Glomerular endothelial cell (primary cell): ENCODE results near the gene RNF167. TPM values are rescaled to one million over a fixed set of nuclear protein-coding genes. Genes with fewer than 3 reads are reported as not detected.

Experiments used
- DNase-seq: peaks from one replicate; pipeline ENCODE4 v3.0.0-alpha.2; 2011; ENCODE audit warnings: low read depth, low spot score; ENCODE audit errors: extremely low read depth
- total RNA-seq: library from RNA; depleted of rRNA; stranded (reverse); fragments of >200 nt; gene quantifications from 2 replicates; pipeline ENCODE4 v1.2.3, GENCODE V29; 2015

RNF167 gene
- total RNA-seq = 47.5 and 54.7 TPM in 2 replicates

GRCh38 chr17:4939796-4940554, at the start of gene RNF167, which contains the start of gene SLC25A11:
Gene RNF167, plus strand, starts transcription at chr17:4940268. Its CDS starts 642 bp downstream, at chr17:4940910.
Gene SLC25A11, minus strand, starts transcription at chr17:4940046. Its CDS starts 136 bp downstream, at chr17:4939910.
- peak; percentile 100 for DNase-seq

GRCh38 chr17:4891411-4892410, 48.4 kb upstream of the RNF167 start:
- no peak for DNase-seq

- no peak for DNase-seq
Measured at GRCh38 chr17:4892499-4893221, 47.4 kb upstream of the RNF167 start.

GRCh38 chr17:4893272-4893671, 46.8 kb upstream of the RNF167 start:
- no peak for DNase-seq

- no peak for DNase-seq
Measured at GRCh38 chr17:4893721-4894560, 46.1 kb upstream of the RNF167 start.

GRCh38 chr17:4895121-4895520, 44.9 kb upstream of the RNF167 start:
- DNase-seq = no peak

- DNase-seq = no peak
Measured at GRCh38 chr17:4895657-4896331, 44.3 kb upstream of the RNF167 start.

- no peak for DNase-seq
Measured at GRCh38 chr17:4896332-4897197, 43.5 kb upstream of the RNF167 start.

- no peak for DNase-seq
Measured at GRCh38 chr17:4897198-4897687, 42.8 kb upstream of the RNF167 start.

- no peak for DNase-seq
Measured at GRCh38 chr17:4897785-4898184, 42.3 kb upstream of the RNF167 start.

- DNase-seq = no peak
Measured at GRCh38 chr17:4898351-4898750, 41.7 kb upstream of the RNF167 start.

GRCh38 chr17:4898927-4899326, 41.1 kb upstream of the RNF167 start:
- DNase-seq = no peak

- no peak for DNase-seq
Measured at GRCh38 chr17:4899341-4900230, 40.5 kb upstream of the RNF167 start, which contains the start of gene C17orf107. Gene C17orf107, plus strand, starts transcription at chr17:4899536. Its CDS starts 227 bp downstream, at chr17:4899763.

- no peak for DNase-seq
Measured at GRCh38 chr17:4900231-4901107, 39.6 kb upstream of the RNF167 start.

GRCh38 chr17:4901108-4901647, 38.9 kb upstream of the RNF167 start:
- DNase-seq = no peak
